HG03280 (cell line): ENCODE measurements around the gene VTCN1.
"Not testable (repeated sequence)": the region's sequence is repeated elsewhere in the genome, so short reads cannot be mapped to it uniquely, and the experiment has no call there.

Experiments used
- ATAC-seq: cut with Tn5 transposase; IDR thresholded peaks from one replicate; pipeline ENCODE4 v1.9.1; 2021; ENCODE audit warnings: mild to moderate bottlenecking, moderate library complexity; ENCODE audit not compliant: unreplicated experiment

The VTCN1 gene, protein sequence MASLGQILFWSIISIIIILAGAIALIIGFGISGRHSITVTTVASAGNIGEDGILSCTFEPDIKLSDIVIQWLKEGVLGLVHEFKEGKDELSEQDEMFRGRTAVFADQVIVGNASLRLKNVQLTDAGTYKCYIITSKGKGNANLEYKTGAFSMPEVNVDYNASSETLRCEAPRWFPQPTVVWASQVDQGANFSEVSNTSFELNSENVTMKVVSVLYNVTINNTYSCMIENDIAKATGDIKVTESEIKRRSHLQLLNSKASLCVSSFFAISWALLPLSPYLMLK

GRCh38 chr1:117210831-117211261, at the start of gene VTCN1:
VTCN1 (minus strand) TSS chr1:117210927; CDS start chr1:117210855, 72 bp downstream.
- no peak for ATAC-seq

DNA sequence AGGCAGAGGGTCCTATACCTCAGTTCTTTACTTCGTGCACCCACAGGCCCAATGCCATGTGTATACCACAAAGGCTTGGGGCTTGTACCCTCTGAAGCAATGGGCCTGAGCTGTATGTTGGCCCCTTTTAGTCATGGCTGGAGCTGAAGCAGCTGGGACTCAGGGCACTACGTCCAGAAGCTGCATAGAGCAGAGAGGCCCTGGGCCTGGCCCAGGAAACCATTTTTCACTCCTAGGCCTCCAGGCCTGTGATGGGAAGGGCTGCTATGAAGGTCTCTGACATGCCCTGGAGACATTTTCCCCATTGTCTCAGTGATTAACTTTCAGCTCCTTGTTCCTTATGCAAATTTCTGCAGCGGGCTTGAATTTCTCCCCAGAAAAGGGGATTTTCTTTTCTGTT, 48.1 kb upstream of the VTCN1 start:
- ATAC-seq = no peak

- ATAC-seq = not testable (repeated sequence)
These were observed 47.3 kb upstream of the VTCN1 start for GRCh38 chr1:117258075-117258474.

DNA sequence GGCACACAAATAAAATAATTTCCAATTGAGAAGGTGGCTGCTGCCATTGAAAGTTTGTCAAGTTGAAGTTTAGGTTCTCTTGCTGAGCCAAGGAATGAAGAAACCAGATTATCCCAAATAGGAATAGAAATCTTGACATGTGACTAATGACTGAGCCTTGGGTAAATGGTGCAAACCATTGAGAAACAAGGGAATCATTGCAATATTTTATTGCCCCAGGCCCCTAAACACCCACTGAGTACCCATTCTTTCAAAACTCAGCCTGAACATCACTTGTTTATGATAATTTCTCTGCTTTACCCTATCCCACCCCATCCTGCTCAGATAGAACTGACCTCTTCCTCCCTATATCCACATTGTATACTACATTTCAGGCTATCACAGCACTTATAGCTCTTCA, 46.6 kb upstream of the VTCN1 start:
- no peak for ATAC-seq

DNA sequence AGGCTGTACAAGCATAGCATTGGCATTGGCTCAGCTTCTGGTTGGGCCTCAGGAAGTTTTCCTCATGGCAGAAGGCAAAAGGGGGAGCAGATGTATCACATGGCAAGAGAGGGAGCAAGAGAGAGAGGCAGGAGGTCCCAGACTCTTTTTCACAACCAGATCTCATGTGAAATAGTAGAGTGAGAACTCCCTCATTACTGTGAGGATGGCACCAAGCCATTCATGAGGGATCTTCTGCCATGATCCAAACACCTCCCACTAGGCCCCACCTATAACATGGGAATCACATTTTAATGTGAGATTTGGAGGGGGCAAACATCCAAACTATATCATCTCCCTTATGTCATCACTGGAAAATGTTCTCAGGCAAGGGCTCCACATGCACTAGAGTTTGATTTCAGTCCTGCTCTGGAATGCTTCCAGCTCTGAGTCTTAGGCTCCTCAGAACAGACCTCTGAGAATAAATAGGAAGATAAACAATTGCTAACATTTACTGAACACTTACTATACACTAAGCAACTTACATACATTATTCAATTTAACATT, 39.4 kb upstream of the VTCN1 start:
- ATAC-seq = no peak

GRCh38 chr1:117244971-117245370, 34.2 kb upstream of the VTCN1 start:
- no peak for ATAC-seq

DNA sequence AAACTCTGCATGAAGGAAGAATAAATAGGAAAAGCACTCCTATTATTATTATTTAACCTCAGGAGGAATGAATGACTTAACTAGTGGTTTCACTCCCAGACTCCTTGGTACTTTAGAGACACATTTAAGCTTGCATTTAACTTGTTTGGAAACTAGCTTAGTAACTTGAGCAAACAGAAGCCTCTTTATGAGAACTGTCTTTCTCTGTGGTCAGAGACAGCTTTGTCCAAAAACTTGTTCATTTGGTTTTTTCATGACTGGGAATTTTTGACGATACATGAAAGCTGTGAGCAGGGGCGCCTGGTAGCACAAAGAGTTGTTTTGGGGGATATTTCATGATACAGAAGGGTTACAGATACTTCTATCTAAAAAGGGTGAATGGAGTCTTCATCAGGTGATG, 33.6 kb upstream of the VTCN1 start:
- ATAC-seq = no peak

DNA sequence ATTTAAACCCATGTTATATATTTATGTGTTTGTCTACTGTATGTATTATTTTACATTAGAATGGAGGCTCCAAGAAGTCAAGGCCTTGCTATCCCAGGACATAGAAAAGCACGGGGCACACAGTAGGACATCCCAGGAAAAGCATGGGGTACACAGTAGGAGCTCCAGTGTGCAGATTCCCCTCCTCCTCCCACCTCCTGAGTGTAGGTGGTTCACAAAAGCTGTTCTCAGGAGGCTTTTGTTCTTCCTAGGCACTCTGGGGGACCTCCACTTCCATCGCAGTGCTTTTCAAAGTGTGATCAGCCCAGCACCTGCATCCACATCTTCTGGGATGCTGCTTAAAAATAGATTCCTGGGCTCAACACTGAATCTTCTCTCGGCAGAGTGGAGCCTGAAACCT, 30.8 kb upstream of the VTCN1 start:
- no peak for ATAC-seq

- ATAC-seq = no peak
These were observed 29.8 kb upstream of the VTCN1 start for GRCh38 chr1:117240547-117240946.

DNA sequence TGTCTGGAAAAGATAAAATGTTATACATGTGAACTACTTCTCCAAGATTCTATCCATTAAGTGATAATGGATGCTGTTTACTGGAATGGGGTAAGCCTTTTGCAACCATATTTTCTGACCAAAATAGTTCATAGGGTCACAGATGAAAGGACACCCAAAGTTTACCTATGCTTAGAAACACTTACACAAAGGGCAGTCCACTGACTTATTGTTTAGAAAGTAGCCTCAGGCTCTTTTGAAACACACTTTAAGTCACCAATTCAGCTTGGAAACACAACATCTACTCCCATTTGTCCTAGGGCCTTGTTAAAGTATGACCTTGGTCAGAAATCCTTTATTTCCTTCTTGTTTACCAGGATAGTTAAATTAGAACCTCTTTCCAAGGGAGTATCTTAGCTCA, 28.7 kb upstream of the VTCN1 start:
- no peak for ATAC-seq

DNA sequence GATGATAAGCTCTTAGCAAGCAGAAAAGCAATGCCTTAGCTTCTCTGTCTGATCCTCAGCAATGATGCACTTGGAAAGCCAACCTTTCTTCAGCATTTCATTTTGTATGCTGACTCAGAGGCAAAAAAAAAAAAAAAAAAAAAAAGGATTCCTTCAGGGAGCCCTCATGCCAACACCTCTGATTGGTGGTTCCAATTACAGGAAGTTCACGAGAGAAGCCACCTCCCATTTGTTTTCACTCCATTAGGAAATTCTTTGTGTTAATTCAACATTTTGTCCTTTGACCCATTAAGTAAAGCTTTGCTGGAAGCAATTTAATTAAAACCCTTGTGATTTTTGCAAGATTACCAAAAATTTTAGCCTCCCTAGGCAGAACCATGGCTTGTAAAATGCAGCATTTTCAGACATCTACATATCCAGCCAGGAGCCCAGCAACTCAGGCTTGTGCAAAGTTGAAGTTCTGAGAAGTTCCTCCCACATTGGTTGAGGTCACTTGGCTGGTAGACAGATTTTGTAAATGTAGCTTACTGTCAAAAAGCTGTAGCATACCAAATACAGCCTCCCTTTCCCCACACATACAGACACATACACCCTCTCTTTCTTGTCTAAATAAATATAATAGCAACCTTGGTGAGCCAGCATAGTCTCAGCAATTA, 27.1 kb upstream of the VTCN1 start:
- no peak for ATAC-seq

DNA sequence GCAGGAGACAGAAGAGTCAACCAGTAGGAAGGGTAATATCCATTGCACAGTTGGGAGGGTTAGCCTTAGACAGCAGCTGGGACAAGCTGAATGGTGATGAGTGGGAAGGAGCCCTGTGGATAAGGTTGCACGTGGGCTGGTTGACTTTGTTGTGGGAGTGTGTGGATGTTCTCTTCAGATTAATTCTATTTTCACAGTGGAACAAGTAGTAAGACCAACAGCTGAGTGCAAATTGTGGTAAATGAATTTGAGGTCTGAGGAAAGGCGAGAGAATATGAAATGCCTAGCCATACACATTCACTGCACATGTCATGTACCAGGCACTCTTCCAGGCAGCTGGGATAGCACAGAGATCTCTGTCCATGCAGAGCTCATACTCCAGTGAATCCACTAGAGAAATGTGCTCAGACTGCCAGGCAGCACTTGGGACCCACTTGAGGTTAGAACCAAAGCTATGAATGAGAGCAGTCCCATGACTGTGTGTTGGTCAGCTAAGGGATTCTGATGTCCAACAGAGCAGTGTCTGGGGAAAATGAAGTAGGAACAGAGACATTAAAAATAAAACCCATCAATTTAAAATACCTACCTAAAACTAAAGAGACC, 25.2 kb upstream of the VTCN1 start:
- no peak for ATAC-seq

GRCh38 chr1:117232531-117232930, 21.8 kb upstream of the VTCN1 start:
- ATAC-seq = no peak

DNA sequence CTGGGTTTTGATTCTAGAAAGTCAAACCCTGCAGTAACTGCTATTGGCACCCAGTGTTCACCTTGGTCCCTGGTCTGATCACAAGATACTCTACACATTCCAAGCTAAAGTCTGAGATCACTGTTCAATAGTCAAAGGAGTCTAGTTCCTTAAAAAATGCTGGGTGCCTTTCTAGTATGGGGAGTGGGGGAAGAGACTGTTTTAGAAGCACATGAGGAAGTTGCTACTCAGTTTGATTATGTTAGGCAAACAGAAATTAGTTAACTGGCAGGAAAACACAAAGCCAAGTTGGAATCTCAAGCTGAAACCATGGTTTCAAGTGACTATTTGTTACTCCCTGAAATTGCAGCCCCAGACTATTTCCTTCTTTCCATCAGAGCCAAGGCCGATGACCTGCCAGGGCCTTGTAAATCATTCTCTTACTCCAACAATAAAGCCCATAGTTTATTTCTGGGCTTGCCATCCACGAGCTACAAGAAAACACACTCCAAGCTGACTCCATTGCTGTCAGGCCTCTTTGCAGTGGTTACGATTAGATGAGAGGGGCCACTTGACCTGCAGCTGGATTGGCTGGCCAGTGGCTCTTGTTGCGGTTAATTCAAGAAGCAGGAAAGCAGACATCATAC, 21.1 kb upstream of the VTCN1 start:
- no peak for ATAC-seq

DNA sequence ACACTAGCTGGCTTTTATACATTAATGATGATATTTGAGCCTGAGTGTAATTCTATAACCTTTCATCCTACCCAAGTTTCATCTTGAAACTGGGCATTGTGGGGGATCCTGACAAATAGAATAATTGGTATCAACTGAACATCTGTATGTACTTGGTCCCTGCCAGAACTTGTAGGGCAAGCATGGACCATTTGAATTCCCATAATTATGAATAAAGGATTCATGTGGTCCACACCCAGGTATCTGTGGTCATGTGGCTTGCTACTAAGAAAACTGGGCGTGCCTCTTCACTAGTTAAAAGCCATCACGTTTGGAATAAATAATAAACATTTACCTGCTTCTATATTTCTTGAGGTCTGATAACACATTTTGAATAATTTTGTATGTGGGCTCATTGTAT, 20.6 kb upstream of the VTCN1 start:
- ATAC-seq = no peak

- ATAC-seq = no peak
These were observed 18.5 kb upstream of the VTCN1 start for GRCh38 chr1:117229217-117229616.

DNA sequence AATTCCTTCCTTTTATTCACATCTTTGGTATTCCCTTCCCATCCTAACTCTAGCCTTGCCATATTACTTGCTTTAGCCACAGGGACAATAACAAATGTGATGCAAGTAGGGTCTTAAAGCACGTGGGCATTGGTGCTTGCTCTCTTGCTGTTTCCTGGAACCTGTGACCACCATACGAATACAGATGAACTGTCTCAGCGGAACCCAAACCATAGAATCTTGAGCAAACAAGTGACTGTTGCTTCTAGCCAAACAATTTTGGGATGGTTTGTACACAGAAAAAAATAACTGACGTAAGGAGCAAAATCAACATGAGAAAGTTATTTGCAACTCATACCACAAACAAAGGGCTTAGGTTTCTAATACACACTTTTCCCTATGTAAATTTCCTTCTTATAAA, 15.2 kb upstream of the VTCN1 start:
- ATAC-seq = no peak

GRCh38 chr1:117216718-117217117, 6.0 kb upstream of the VTCN1 start:
- no peak for ATAC-seq

- ATAC-seq = no peak
These were observed 5.2 kb upstream of the VTCN1 start for GRCh38 chr1:117215733-117216462.

- no peak for ATAC-seq
These were observed 4.3 kb upstream of the VTCN1 start for GRCh38 chr1:117215019-117215418.

- no peak for ATAC-seq
These were observed 2.3 kb upstream of the VTCN1 start for GRCh38 chr1:117213046-117213445.
